ENCODE measurements around the gene SMG5.

DNA sequence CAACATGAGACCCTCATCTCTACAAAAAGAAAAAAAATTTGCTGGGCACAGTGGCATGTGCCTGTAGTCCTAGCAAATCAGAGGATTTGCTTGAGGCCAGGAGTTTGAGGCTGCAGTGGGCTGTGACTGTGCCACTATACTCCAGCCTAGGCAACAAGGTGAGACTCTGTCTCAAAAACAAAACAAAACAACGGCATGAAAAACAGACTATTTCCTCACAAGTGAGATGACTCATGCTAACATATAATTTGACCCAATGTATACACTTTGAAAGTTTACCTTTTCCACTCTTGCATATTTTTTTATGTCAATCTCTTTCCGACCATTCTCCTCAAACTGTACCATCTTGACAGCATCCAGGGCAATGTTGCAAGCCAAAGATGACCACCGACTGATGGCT is 37.9 kb upstream of the SMG5 start:
- TF ChIP-seq CTCF (IDR thresholded peaks at IDR 0.05) (no peak), POLR2A (IDR thresholded peaks at IDR 0.05) (no peak), EP300 (IDR thresholded peaks at IDR 0.05) (no peak)

All from tibial nerve (tissue), 4 donors.